ENCODE measurements around the gene PTPRF.

PTPRF gene

DNA sequence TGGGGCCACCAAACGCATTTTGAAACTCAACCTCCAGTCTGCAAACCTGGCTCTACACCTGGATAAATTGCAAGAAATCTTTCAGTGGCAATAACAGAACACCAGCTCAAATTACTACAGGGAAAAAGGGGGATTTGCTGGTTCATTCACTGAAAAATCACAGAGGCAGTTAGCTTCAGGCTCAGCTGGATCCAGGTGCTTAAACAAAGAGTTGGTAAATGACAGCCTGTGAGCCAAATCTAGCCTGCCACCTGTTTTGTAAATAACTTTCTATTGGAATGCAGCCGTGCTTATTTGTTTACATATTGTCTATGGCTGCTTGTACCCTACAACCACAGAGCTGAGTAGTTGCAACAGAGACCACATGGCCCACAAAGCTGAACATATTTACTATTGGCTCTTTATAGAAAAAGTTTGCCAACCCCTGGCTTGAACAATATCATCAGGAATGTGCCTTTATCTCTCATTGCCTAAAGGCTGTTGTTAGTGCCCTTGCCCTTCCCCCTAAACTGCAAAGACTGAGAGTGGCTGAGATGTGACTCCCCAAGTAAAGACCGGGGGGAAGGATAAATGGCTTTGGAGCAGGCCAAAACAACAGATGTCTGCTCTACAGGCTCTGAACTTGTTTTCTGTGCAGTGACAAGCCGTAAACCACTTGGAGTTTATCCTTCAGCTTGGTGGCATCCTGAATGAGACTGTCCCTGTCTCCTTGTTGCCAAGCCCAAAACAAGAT lies 21.5 kb upstream of the PTPRF start:
- Histone ChIP-seq H2BK12ac (ENCODE audit: low read length in 2 of 2) (no peak overlapping the region), H2AK5ac (ENCODE audit: low read length, severe bottlenecking) (no peak overlapping the region), H4K91ac (ENCODE audit: low read length) (no peak overlapping the region), H3K9me3 (ENCODE audit: control insufficient read depth, low read length) (peaks cover 10% of the 10 kb centered on the region), H3K4me2 (ENCODE audit: low read length, poor library complexity, severe bottlenecking) (no peak overlapping the region), H3K27me3 (ENCODE audit: control insufficient read depth in 1 of 2, insufficient read depth in 1 of 2, low read length in 2 of 2) (peaks cover 0 to 23% of the 10 kb centered on the region in 2 experiments), H3K4ac (ENCODE audit: low read depth in 1 of 2, low read length in 2 of 2) (no peak overlapping the region), H3K79me1 (replicated peaks; ENCODE audit: low read length, poor library complexity, severe bottlenecking) (no peaks in the 10 kb centered on the region), H3K36me3 (ENCODE audit: control insufficient read depth in 1 of 2, insufficient read depth in 2 of 2, low read depth in 1 of 2, low read length in 2 of 2) (no peaks in the 10 kb centered on the region), H3K4me3 (ENCODE audit: insufficient read depth in 1 of 2, low read depth in 1 of 2, low read length in 2 of 2) (no peak overlapping the region), H3K9ac (ENCODE audit: low read length) (no peak overlapping the region), H2BK15ac (ENCODE audit: low read depth, poor library complexity, severe bottlenecking) (no peak overlapping the region), H2BK5ac (ENCODE audit: low read depth, low read length, poor library complexity, severe bottlenecking) (no peak overlapping the region), H4K8ac (ENCODE audit: low read length) (no peak overlapping the region), H3K14ac (ENCODE audit: low read length in 2 of 2) (no peak overlapping the region), H3K4me1 (ENCODE audit: control insufficient read depth, insufficient read depth, low read depth, low read length) (no peaks in the 10 kb centered on the region), H3K23ac (ENCODE audit: low read length in 2 of 2) (no peak overlapping the region), H3K27ac (ENCODE audit: low read length, poor library complexity, severe bottlenecking) (no peak overlapping the region), H2BK120ac (ENCODE audit: low read depth, low read length) (no peak overlapping the region), H2AFZ (ENCODE audit: low read depth, low read length) (no peak overlapping the region), H3K18ac (ENCODE audit: low read depth in 1 of 2, low read length in 2 of 2) (no peak overlapping the region)
- no peak for DNase-seq
- 77% methylated on average over 4 of the region's 4 CpGs for WGBS

DNA sequence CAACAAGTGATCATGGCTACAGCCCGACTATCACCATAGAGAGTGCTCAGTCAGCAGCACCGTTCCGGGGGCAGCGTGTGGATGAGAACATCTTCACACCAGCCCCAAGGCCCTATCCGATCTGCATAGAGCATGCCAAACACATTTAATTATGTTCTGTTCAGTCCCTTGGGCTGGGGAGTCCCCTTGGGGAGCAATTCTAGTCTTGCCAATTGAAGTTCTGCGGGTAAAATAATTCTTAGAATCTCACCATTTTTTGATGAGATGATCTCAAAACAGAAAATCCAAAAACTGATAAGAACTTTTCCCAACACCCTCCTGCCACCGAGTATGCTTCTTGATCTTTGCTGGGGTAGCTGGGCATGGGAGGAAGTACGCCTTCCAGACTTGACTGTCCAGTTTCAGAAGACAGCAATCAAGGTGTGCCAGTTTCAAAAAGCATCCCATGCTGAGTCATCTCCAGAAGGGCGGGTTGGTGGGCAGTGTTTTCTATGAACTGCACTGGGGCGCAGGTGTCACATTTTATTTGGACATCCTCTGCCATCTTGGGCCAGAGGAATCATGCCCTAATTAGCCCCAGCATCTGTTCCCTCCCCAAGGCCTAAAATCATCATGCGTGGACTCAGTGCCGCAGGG lies 20.8 kb upstream of the PTPRF start:
- Histone ChIP-seq H3K9ac (ENCODE audit: low read length) (no peak overlapping the region), H2BK120ac (ENCODE audit: low read depth, low read length) (no peak overlapping the region), H4K8ac (ENCODE audit: low read length) (no peak overlapping the region), H3K4me1 (ENCODE audit: control insufficient read depth, insufficient read depth, low read depth, low read length) (no peaks in the 10 kb centered on the region), H3K36me3 (ENCODE audit: control insufficient read depth in 1 of 2, insufficient read depth in 2 of 2, low read depth in 1 of 2, low read length in 2 of 2) (no peaks in the 10 kb centered on the region), H3K4ac (ENCODE audit: low read depth in 1 of 2, low read length in 2 of 2) (no peak overlapping the region), H3K4me3 (ENCODE audit: insufficient read depth in 1 of 2, low read depth in 1 of 2, low read length in 2 of 2) (no peak overlapping the region), H3K79me1 (replicated peaks; ENCODE audit: low read length, poor library complexity, severe bottlenecking) (no peaks in the 10 kb centered on the region), H3K27me3 (ENCODE audit: control insufficient read depth in 1 of 2, insufficient read depth in 1 of 2, low read length in 2 of 2) (peaks cover 0 to 27% of the 10 kb centered on the region in 2 experiments), H4K91ac (ENCODE audit: low read length) (no peak overlapping the region), H2BK15ac (ENCODE audit: low read depth, poor library complexity, severe bottlenecking) (no peak overlapping the region), H3K18ac (ENCODE audit: low read depth in 1 of 2, low read length in 2 of 2) (no peak overlapping the region), H3K4me2 (ENCODE audit: low read length, poor library complexity, severe bottlenecking) (no peak overlapping the region), H2BK5ac (ENCODE audit: low read depth, low read length, poor library complexity, severe bottlenecking) (no peak overlapping the region), H2AK5ac (ENCODE audit: low read length, severe bottlenecking) (no peak overlapping the region), H2BK12ac (ENCODE audit: low read length in 2 of 2) (no peak overlapping the region), H3K14ac (ENCODE audit: low read length in 2 of 2) (no peak overlapping the region), H3K27ac (ENCODE audit: low read length, poor library complexity, severe bottlenecking) (no peak overlapping the region), H3K9me3 (ENCODE audit: control insufficient read depth, low read length) (peaks cover 10% of the 10 kb centered on the region), H3K23ac (ENCODE audit: low read length in 2 of 2) (no peak overlapping the region), H2AFZ (ENCODE audit: low read depth, low read length) (no peak overlapping the region)
- DNase-seq, result no peak
- WGBS, result 95% methylated on average over 12 of the region's 12 CpGs

DNA sequence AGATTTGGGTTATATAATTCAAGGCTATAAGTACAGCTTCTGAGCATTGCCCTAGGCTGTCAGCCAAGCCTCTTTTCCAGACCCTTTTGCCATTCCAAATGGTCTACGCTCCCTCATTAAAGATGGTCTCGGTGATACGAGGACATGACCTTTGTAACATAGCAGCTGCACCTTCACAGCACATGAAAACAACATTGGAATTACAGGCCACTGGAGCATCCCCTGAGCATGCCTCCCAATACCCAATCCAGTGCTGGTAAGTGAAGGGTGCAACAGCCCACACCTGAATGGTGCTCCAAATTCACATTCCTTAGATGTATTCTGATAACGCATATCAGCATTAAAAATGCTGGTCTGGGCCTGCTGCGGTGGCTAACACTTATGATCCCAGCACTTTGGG lies 20.1 kb upstream of the PTPRF start:
- no peak overlapping the region for H4K8ac ChIP-seq (ENCODE audit: low read length)
- no peak overlapping the region for H2BK120ac ChIP-seq (ENCODE audit: low read depth, low read length)
- H3K79me1 ChIP-seq (replicated peaks; ENCODE audit: low read length, poor library complexity, severe bottlenecking), result no peaks in the 10 kb centered on the region
- H3K9ac ChIP-seq (ENCODE audit: low read length), result no peak overlapping the region
- H3K14ac ChIP-seq (ENCODE audit: low read length in 2 of 2), result no peak overlapping the region
- peaks cover 0 to 27% of the 10 kb centered on the region in 2 experiments for H3K27me3 ChIP-seq (ENCODE audit: control insufficient read depth in 1 of 2, insufficient read depth in 1 of 2, low read length in 2 of 2)
- no peak overlapping the region for H3K18ac ChIP-seq (ENCODE audit: low read depth in 1 of 2, low read length in 2 of 2)
- no peak overlapping the region for H2AFZ ChIP-seq (ENCODE audit: low read depth, low read length)
- H2BK15ac ChIP-seq (ENCODE audit: low read depth, poor library complexity, severe bottlenecking), result no peak overlapping the region
- no peak overlapping the region for H2AK5ac ChIP-seq (ENCODE audit: low read length, severe bottlenecking)
- peaks cover 10% of the 10 kb centered on the region for H3K9me3 ChIP-seq (ENCODE audit: control insufficient read depth, low read length)
- H4K91ac ChIP-seq (ENCODE audit: low read length), result no peak overlapping the region
- WGBS, result over 99% methylated on average over 5 of the region's 5 CpGs
- no peak overlapping the region for H2BK5ac ChIP-seq (ENCODE audit: low read depth, low read length, poor library complexity, severe bottlenecking)
- no peak overlapping the region for H3K23ac ChIP-seq (ENCODE audit: low read length in 2 of 2)
- no peaks in the 10 kb centered on the region for H3K36me3 ChIP-seq (ENCODE audit: control insufficient read depth in 1 of 2, insufficient read depth in 2 of 2, low read depth in 1 of 2, low read length in 2 of 2)
- H3K4me2 ChIP-seq (ENCODE audit: low read length, poor library complexity, severe bottlenecking), result no peak overlapping the region
- H2BK12ac ChIP-seq (ENCODE audit: low read length in 2 of 2), result no peak overlapping the region
- no peak overlapping the region for H3K27ac ChIP-seq (ENCODE audit: low read length, poor library complexity, severe bottlenecking)
- H3K4me1 ChIP-seq (ENCODE audit: control insufficient read depth, insufficient read depth, low read depth, low read length), result no peaks in the 10 kb centered on the region
- DNase-seq, result no peak
- H3K4ac ChIP-seq (ENCODE audit: low read depth in 1 of 2, low read length in 2 of 2), result no peak overlapping the region
- no peak overlapping the region for H3K4me3 ChIP-seq (ENCODE audit: insufficient read depth in 1 of 2, low read depth in 1 of 2, low read length in 2 of 2)

DNA sequence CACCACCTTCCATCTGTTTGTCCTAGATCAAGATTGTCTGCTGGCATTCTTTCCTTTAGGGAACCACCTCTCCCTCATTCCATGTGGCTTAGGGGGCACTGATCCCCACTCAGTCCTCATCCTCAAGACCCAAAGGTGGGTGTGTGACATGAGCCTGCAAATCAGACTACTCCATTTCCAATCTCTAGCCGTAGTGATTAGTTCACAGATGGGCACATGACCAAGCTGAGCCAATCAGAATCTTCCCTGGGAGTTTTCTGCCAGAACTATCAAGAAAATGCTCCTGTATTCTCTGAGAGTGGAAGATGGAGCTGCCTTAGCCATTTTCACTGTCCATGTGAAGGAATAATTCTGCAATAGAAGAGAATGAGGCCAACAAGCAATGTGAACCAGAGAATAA lies 19.3 kb upstream of the PTPRF start:
- Histone ChIP-seq H3K27me3 (ENCODE audit: control insufficient read depth in 1 of 2, insufficient read depth in 1 of 2, low read length in 2 of 2) (peaks cover 0 to 27% of the 10 kb centered on the region in 2 experiments), H4K8ac (ENCODE audit: low read length) (no peak overlapping the region), H3K14ac (ENCODE audit: low read length in 2 of 2) (no peak overlapping the region), H3K9me3 (ENCODE audit: control insufficient read depth, low read length) (peaks cover 10% of the 10 kb centered on the region), H2BK5ac (ENCODE audit: low read depth, low read length, poor library complexity, severe bottlenecking) (no peak overlapping the region), H2BK15ac (ENCODE audit: low read depth, poor library complexity, severe bottlenecking) (no peak overlapping the region), H3K4me3 (ENCODE audit: insufficient read depth in 1 of 2, low read depth in 1 of 2, low read length in 2 of 2) (no peak overlapping the region), H3K23ac (ENCODE audit: low read length in 2 of 2) (no peak overlapping the region), H3K4me1 (ENCODE audit: control insufficient read depth, insufficient read depth, low read depth, low read length) (no peaks in the 10 kb centered on the region), H3K4me2 (ENCODE audit: low read length, poor library complexity, severe bottlenecking) (no peak overlapping the region), H2BK120ac (ENCODE audit: low read depth, low read length) (no peak overlapping the region), H3K18ac (ENCODE audit: low read depth in 1 of 2, low read length in 2 of 2) (no peak overlapping the region), H4K91ac (ENCODE audit: low read length) (no peak overlapping the region), H3K27ac (ENCODE audit: low read length, poor library complexity, severe bottlenecking) (no peak overlapping the region), H3K36me3 (ENCODE audit: control insufficient read depth in 1 of 2, insufficient read depth in 2 of 2, low read depth in 1 of 2, low read length in 2 of 2) (no peaks in the 10 kb centered on the region), H3K79me1 (replicated peaks; ENCODE audit: low read length, poor library complexity, severe bottlenecking) (no peaks in the 10 kb centered on the region), H2AFZ (ENCODE audit: low read depth, low read length) (no peak overlapping the region), H3K4ac (ENCODE audit: low read depth in 1 of 2, low read length in 2 of 2) (no peak overlapping the region), H2BK12ac (ENCODE audit: low read length in 2 of 2) (no peak overlapping the region), H3K9ac (ENCODE audit: low read length) (no peak overlapping the region), H2AK5ac (ENCODE audit: low read length, severe bottlenecking) (no peak overlapping the region)
- no peak for DNase-seq
- 83% methylated on average over 1 of the region's 1 CpG for WGBS
